Body of pancreas (tissue), 4 donors: ENCODE data around the gene TOR4A.

Source experiments
- POLR2A ChIP-seq, 3 donors: fragments of 450-650 bp; IDR thresholded peaks; one replicate each; pipeline ENCODE4 v1.6.1; 2016; ENCODE audit warnings: antibody characterized with exemption in 3 of 3, mild to moderate bottlenecking in 2 of 3
- TF ChIP-seq, protein P1 (sequence below), 7 experiments: fragments of 450-650 bp in 4 of 7; fragments of 200-600 bp in 3 of 7; sonication (generic) in 3 of 7; IDR thresholded peaks; one replicate each; pipeline ENCODE4 v1.5.1; 2016 to 2019; ENCODE audit warnings: antibody characterized with exemption in 7 of 7

DNA sequence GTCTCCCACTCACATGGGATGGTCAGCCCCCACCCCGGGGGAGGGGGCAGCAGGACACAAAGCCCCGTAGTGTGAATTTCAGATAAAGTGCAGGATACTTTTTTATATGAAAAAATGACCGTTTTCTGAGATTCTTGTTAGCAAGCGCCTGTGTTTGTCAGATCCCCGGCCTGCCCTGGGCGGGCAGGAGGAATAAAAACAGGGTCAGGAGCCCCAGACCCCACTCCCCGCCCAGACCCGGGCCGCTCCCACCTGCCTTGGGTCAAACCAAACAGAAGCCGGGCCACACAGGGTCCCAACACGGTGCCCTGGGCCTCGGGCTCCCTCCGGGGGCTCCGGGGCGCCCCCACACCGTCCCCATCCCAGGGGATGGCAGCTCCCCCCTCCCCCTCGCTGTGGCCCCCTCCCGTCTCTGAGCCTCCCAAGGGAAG, 38.1 kb downstream of the TOR4A start:
- TF ChIP-seq POLR2A (IDR thresholded peaks at IDR 0.05) = no peak
- TF ChIP-seq, protein P1, sequence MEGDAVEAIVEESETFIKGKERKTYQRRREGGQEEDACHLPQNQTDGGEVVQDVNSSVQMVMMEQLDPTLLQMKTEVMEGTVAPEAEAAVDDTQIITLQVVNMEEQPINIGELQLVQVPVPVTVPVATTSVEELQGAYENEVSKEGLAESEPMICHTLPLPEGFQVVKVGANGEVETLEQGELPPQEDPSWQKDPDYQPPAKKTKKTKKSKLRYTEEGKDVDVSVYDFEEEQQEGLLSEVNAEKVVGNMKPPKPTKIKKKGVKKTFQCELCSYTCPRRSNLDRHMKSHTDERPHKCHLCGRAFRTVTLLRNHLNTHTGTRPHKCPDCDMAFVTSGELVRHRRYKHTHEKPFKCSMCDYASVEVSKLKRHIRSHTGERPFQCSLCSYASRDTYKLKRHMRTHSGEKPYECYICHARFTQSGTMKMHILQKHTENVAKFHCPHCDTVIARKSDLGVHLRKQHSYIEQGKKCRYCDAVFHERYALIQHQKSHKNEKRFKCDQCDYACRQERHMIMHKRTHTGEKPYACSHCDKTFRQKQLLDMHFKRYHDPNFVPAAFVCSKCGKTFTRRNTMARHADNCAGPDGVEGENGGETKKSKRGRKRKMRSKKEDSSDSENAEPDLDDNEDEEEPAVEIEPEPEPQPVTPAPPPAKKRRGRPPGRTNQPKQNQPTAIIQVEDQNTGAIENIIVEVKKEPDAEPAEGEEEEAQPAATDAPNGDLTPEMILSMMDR (IDR thresholded peaks at IDR 0.05) = no peak
